ENCODE measurements around the gene ZNF184. TPM values are rescaled to one million over a fixed set of nuclear protein-coding genes. Genes with fewer than 3 reads are reported as not detected.
A peak's percentile ranks its signal among the peaks of the same experiment; 100 is the strongest.

Gene ZNF184
- total and polyA plus RNA-seq, 9 of the 15 experiments (the other 6 are each of a cell fraction or from before 2014, with no cell fraction given) = 7.6 to 22.2 (median 12.8) TPM

DNA sequence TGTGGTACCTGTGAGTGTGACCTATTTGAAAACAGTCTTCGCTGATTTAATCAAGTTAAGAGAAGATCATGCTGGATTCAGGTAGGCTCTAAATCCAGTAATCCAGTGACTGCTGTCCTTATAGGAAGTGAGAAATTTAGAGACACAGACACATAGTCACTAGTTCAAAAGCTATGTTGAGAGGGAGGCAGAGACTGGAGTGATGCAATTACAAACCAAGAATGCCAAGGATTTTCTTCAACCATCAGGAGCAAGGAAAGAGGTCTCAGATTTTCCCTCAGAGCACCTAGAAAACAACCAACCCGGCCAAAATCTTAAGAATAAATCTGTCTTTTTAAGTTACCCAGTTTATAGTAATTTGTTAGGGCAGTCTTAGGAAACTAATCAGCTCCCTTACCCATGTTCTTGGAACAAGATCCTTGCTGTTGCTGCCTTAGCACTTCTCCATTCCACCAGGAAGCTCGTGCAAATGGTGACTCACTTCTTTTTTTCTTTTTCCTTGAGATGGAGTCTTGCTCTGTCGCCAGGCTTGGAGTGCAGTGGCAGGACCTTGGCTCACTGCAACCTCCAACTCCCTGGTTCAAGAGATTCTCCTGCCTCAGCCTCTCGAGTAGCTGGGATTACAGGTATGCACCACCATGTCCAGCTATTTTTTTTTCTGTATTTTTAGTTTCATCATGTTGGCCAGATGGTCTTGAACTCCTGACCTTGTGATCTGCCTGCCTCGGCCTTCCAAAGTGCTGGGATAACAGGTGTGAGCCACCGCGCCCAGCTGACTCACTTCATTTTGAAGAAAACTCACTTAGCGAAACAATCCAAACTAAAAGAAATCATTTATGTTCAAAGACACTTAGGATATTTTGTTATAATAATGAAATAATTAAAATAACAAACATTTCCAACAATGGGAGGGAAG is 34.4 kb upstream of the ZNF184 start (continued):
- TF ChIP-seq TOE1 (IDR thresholded peaks at IDR 0.05; ENCODE audit: borderline replicate concordance) (no peak), TOE1 (CRISPR knock-in tag; IDR thresholded peaks at IDR 0.05; ENCODE audit: borderline replicate concordance, low read depth) (no peak), ZFP30 (CRISPR knock-in tag; IDR thresholded peaks at IDR 0.05; ENCODE audit: borderline replicate concordance) (no peak), HSF4 (CRISPR knock-in tag; IDR thresholded peaks at IDR 0.05; ENCODE audit: borderline replicate concordance) (no peak), SREBF2 (CRISPR knock-in tag; IDR thresholded peaks at IDR 0.05) (no peak), FOSL1 (tag; conservative IDR thresholded peaks at IDR 0.05) (peak; percentile 80), MTF1 (CRISPR knock-in tag; IDR thresholded peaks at IDR 0.05; ENCODE audit: borderline replicate concordance) (no peak), ZNF707 (CRISPR knock-in tag; conservative IDR thresholded peaks at IDR 0.05) (no peak), ZC3H11A (IDR thresholded peaks at IDR 0.05; ENCODE audit: low read depth, low read length) (no peak), ZC3H8 (IDR thresholded peaks at IDR 0.05) (no peak), ZBTB1 (CRISPR knock-in tag; IDR thresholded peaks at IDR 0.05; ENCODE audit: borderline replicate concordance, low read depth) (no peak), CREB1 (IDR thresholded peaks at IDR 0.05) (no peak), CREB1 (CRISPR knock-in tag; IDR thresholded peaks at IDR 0.05) (no peak), LEF1 (IDR thresholded peaks at IDR 0.05) (no peak), SMARCA4 (IDR thresholded peaks at IDR 0.05) (no peak), NFXL1 (CRISPR knock-in tag; IDR thresholded peaks at IDR 0.05) (no peak), PTRF (tag; IDR thresholded peaks at IDR 0.05) (no peak)
- TF ChIP-seq, protein P1, sequence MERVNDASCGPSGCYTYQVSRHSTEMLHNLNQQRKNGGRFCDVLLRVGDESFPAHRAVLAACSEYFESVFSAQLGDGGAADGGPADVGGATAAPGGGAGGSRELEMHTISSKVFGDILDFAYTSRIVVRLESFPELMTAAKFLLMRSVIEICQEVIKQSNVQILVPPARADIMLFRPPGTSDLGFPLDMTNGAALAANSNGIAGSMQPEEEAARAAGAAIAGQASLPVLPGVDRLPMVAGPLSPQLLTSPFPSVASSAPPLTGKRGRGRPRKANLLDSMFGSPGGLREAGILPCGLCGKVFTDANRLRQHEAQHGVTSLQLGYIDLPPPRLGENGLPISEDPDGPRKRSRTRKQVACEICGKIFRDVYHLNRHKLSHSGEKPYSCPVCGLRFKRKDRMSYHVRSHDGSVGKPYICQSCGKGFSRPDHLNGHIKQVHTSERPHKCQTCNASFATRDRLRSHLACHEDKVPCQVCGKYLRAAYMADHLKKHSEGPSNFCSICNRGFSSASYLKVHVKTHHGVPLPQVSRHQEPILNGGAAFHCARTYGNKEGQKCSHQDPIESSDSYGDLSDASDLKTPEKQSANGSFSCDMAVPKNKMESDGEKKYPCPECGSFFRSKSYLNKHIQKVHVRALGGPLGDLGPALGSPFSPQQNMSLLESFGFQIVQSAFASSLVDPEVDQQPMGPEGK (CRISPR knock-in tag; IDR thresholded peaks at IDR 0.05; ENCODE audit: borderline replicate concordance) = no peak
- TF ChIP-seq, protein P2, sequence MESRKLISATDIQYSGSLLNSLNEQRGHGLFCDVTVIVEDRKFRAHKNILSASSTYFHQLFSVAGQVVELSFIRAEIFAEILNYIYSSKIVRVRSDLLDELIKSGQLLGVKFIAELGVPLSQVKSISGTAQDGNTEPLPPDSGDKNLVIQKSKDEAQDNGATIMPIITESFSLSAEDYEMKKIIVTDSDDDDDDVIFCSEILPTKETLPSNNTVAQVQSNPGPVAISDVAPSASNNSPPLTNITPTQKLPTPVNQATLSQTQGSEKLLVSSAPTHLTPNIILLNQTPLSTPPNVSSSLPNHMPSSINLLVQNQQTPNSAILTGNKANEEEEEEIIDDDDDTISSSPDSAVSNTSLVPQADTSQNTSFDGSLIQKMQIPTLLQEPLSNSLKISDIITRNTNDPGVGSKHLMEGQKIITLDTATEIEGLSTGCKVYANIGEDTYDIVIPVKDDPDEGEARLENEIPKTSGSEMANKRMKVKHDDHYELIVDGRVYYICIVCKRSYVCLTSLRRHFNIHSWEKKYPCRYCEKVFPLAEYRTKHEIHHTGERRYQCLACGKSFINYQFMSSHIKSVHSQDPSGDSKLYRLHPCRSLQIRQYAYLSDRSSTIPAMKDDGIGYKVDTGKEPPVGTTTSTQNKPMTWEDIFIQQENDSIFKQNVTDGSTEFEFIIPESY (CRISPR knock-in tag; IDR thresholded peaks at IDR 0.05) = no peak
- TF ChIP-seq, protein P3, sequence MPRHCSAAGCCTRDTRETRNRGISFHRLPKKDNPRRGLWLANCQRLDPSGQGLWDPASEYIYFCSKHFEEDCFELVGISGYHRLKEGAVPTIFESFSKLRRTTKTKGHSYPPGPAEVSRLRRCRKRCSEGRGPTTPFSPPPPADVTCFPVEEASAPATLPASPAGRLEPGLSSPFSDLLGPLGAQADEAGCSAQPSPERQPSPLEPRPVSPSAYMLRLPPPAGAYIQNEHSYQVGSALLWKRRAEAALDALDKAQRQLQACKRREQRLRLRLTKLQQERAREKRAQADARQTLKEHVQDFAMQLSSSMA (CRISPR knock-in tag; IDR thresholded peaks at IDR 0.05) = no peak
- TF ChIP-seq, protein P4, sequence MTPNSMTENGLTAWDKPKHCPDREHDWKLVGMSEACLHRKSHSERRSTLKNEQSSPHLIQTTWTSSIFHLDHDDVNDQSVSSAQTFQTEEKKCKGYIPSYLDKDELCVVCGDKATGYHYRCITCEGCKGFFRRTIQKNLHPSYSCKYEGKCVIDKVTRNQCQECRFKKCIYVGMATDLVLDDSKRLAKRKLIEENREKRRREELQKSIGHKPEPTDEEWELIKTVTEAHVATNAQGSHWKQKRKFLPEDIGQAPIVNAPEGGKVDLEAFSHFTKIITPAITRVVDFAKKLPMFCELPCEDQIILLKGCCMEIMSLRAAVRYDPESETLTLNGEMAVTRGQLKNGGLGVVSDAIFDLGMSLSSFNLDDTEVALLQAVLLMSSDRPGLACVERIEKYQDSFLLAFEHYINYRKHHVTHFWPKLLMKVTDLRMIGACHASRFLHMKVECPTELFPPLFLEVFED (CRISPR knock-in tag; conservative IDR thresholded peaks at IDR 0.05) = no peak

Data from K562 (cell line).